OCI-LY3 (cell line): ENCODE measurements around the gene ANAPC10.

Experiments used
- EZH2phosphoT487 ChIP-seq: fragments of 200-600 bp; shearing (Covaris generic); IDR thresholded peaks from 2 replicates; pipeline ENCODE4 v1.6.1; 2018; ENCODE audit warnings: antibody characterized with exemption, mixed run types, low read depth
- TF ChIP-seq, protein P1 (sequence below): fragments of 200-600, 300-600 bp; sonication (generic); IDR thresholded peaks from 2 replicates; pipeline ENCODE4 v1.5.1; 2014; ENCODE audit warnings: antibody characterized with exemption, low read length, low read depth

DNA sequence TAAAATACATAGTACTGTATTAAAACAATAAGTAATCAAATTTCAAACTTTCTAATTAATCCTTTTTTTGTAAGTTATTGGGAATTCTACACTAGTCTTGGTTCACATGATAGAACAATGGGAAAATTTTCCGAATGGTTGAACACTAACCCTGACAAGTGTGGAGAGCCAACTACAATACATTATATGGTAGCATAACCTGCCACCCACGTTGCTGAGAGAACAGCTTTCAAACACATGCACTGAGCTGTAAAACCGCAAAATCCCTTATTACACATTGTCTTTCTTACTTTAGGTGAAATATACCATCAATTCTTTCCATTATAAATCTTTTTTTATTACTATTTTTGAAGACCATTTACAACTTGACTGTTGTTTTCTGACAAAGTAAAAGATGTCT, 54.7 kb downstream of the ANAPC10 start:
- TF ChIP-seq, protein P1, sequence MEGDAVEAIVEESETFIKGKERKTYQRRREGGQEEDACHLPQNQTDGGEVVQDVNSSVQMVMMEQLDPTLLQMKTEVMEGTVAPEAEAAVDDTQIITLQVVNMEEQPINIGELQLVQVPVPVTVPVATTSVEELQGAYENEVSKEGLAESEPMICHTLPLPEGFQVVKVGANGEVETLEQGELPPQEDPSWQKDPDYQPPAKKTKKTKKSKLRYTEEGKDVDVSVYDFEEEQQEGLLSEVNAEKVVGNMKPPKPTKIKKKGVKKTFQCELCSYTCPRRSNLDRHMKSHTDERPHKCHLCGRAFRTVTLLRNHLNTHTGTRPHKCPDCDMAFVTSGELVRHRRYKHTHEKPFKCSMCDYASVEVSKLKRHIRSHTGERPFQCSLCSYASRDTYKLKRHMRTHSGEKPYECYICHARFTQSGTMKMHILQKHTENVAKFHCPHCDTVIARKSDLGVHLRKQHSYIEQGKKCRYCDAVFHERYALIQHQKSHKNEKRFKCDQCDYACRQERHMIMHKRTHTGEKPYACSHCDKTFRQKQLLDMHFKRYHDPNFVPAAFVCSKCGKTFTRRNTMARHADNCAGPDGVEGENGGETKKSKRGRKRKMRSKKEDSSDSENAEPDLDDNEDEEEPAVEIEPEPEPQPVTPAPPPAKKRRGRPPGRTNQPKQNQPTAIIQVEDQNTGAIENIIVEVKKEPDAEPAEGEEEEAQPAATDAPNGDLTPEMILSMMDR, result no peak
- TF ChIP-seq EZH2phosphoT487, result no peak
